HG02884 (cell line): ENCODE measurements around the gene PABPC1L.
"Not testable (repeated sequence)": the region's sequence is repeated elsewhere in the genome, so short reads cannot be mapped to it uniquely, and the experiment has no call there.

ENCODE experiments used
- ATAC-seq: cut with Tn5 transposase; IDR thresholded peaks from one replicate; pipeline ENCODE4 v1.9.1; 2021; ENCODE audit warnings: mild to moderate bottlenecking, moderate library complexity; ENCODE audit not compliant: unreplicated experiment

Gene PABPC1L

DNA sequence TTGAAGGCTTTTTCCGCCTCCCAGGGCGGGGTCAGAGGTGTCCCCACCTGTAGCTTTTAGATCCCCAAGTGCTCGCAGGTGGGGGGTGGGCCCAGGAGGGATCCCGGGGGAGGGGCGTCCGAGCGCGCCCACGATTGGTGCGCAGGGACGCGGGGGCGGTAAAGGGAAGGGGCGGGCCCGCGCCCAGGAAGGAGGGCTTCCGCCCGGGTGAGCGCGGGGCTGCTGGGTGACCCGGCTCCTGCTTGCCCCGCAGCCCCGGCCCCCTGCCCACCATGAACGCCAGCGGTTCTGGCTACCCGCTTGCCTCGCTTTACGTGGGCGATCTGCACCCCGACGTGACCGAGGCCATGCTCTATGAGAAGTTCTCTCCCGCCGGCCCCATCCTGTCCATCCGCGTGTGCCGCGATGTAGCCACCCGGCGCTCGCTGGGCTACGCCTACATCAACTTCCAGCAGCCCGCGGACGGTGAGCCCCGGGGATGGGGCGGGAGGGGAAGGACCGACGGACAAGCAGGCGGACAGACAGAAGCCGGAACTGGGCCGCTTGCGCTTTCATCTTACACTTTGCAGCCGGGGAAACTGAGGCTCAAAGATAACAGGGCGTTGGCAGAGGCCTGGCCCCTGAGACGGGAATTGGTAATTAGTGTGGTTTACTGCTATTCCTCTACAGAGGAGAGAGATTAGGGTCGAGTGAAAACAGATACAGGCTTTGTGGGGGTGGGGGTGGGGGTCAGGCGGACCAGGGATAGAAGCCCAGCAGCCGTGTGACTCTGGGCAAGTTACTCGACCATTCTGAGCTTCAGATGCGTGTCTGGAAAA lies at the start of gene PABPC1L:
PABPC1L (plus strand) TSS at position 189 of the 818 bp plus-strand sequence; CDS start at position 273, 84 bp downstream.
- peak; percentile 82 for ATAC-seq

DNA sequence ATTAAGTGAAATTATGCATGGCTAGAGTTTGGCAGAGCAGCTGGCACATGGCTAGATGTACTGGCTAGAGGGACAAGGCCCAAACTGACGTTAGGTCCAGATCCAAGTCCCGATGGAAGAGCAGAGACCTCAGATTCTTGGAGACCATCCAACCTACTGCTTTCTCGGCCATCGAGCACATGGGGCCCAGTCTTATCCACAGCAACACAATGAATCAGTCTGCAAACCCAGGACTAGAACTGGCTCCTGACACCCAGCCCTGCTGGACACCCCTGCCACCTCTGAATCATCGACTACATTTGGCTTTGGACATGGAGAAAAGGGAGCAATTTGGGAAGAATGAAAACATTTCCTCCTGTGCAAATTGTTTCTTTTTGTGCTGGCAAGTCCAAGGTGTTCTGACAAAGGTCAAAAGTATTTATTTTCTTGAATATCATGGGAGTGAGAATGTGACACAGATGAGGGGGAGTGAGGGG lies 48.3 kb upstream of the PABPC1L start:
- ATAC-seq, result no peak

DNA sequence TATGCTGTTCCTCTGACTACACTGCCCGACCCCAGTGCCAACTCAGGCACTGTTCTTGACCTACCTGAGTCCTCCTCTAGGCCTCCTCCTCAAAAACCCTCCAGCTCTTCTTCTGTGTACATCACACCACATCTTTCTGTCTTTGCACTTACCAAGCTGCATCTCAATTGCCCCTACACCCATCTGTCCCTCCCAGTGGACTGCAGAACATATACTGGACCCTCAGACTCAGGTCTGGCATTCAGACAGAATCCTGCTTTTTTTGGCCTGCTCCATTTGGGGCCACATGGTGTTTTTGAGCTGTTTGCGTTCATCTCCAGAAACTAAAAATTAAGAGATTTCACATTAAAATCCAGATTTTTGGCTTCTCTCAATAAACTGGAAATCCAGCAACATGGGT lies 47.6 kb upstream of the PABPC1L start:
- no peak for ATAC-seq

DNA sequence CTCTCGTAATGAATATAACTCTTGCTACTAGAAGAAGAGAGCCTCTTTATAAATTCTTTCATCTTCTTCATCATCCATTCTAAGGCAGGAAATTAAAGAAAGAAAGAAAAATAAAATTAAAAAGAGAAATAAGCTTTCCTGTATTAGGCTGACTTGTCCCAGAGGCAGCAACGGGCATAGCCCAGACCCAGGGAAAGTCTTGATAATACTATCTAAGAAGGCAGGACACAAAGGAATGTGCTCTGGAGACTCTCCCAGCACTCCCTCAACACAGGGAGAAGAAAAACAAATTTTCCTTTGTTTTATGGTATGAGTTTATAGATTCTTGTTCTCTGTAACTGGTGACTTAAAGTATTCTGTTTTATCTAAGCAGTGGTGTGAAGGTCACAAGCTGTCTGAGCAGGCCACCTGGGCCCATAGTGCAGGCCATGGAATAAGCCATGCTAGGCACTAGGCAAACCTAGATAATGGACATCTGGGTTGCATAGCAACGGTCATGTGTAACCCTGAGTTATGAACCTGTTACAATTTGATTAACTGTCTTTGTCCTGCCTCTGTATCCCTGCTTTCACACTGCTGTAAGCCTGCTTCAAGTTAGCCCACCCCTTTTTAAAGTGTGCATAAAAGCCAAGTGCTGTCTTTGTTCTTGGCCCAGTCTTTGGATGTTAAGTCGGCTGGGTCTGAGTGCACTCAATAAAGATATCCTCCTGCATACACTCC lies 46.3 kb upstream of the PABPC1L start:
- ATAC-seq, result not testable (repeated sequence)

DNA sequence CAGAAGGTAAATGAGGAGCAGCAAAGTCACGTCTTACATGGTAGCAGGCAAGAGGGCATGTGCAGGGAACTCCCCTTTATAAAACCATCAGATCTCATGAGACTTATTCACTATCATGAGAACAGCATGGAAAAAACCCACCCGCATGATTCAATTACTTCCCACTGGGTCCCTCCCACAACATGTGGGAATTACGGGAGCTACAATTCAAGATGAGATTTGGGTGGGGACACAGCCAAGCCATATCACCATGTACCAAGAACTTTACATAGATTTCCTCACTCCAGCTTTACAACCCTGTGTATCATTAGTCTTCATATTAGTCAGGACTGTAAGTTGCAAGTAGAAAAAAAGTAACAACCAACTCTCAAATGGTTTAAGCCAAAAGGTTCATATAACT lies 45.4 kb upstream of the PABPC1L start:
- ATAC-seq, result not testable (repeated sequence)

DNA sequence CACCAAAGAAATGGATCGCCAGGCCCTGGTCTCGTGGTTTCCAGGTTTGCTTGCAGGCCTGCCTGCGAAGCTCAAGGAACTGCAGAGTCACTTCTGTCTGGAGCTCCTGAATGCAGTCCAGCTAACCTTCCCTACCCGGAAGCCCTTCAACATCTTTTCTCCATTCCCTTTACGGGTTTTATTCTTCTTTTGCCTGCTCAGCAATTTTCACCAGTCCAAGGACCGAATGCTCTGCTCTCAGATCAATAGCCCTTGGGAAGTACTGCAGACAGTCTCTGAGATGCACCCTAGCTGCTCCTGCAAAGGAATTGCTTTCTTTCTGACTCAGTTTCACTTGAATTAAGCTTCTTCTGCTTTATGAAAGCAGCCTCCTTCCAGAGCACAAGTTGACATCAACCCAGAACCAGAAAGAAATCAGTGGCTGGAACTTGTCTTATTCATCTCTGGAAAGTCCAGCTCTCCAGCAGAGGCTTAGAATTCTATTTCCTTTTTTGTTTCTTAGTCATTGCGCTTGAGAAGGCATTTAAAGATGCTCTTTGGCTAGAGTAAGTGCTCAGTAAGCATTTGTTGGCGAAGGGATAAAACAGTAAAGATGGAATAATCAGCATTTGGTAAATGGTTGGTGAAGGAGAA lies 43.0 kb upstream of the PABPC1L start:
- no peak for ATAC-seq

DNA sequence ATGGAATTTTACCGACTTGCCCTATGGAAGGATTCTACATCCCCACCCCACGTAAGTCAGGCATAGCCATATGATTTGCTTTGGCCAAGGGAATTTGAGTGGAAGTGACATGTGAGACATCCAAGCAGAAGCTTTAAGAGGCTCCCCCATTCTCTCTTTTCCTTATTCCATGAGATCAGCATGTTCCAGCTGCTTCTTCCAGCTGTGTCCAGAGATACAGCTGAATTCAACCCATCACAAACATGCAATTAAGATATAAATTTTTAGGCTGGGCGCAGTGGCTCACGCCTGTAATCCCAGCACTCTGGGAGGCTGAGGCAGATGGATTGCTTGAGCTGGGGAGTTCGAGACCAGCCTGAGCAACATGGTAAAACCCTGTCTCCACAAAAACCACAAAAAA lies 40.4 kb upstream of the PABPC1L start:
- no peak for ATAC-seq

DNA sequence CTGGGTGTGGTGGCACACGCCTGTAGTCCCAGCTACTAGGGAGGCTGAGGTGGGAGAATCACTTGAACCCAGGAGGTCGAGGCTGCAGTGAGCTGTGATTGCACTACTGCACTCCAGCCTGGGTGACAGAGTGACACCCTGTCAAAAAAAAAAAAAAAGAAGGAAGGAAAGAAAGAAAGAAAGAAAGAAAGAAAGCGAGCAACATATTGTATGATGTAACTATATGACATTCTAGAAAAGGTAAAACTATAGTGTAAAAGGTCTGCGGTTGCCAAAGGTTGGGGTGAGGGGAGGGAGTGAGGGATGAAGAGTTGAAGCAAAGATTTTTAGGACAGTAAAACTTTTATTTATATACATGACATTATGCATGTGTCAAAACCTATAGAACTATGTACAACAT lies 27.5 kb upstream of the PABPC1L start:
- not testable (repeated sequence) for ATAC-seq

DNA sequence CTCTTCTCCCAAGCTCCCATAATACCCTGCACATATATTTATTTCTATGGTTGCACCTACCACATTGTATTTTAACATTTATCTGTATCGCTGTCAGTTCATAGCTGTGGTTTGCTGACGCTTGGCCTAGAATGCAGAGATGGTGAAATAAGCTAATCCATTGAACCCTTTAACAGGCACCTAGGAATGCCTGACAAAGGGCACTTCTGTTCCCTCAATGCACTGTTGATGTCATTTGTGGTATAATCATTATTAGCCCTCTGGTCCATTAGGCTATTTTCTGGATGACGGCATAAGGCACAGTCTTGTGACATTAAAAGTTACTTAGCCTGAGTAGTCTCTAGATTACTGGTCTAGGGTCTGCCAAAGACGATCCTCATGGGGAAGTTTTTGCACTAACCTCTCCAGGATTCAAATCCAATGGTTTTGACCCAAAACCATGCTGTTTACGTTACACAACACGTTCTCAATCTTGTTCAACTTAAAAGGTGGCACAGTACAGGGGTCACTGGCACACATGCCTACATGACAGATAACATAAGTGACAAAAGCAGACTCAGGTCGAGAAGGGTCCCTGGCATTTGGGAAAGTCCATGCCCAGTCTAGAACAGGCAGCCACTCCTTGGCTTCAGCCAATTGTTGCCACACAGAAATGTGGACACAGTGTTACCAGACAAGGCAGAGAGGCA lies 26.5 kb upstream of the PABPC1L start:
- ATAC-seq, result no peak

DNA sequence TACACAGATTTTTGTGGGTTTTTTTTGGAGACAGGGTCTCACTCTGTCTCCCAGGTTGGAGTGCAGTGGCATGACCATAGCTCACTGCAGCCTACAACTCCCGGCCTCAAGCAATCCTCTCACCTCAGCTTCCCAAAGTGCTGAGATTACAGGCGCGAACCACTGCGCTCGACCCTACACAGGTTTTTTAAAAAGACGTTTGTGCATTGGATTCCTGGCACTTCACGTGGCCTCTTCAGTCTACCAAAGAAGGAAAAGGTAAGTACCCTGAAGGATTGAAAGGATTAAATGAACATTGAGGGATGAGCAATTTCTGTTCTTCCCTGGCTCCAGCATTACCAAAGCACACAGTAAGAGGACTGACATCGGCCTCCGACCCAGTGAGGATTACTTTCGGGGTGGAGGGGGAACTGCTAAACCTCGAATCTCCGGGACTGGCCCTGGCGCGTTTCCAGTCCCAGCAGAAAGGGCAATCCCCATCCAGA lies 24.9 kb upstream of the PABPC1L start:
- ATAC-seq, result no peak

DNA sequence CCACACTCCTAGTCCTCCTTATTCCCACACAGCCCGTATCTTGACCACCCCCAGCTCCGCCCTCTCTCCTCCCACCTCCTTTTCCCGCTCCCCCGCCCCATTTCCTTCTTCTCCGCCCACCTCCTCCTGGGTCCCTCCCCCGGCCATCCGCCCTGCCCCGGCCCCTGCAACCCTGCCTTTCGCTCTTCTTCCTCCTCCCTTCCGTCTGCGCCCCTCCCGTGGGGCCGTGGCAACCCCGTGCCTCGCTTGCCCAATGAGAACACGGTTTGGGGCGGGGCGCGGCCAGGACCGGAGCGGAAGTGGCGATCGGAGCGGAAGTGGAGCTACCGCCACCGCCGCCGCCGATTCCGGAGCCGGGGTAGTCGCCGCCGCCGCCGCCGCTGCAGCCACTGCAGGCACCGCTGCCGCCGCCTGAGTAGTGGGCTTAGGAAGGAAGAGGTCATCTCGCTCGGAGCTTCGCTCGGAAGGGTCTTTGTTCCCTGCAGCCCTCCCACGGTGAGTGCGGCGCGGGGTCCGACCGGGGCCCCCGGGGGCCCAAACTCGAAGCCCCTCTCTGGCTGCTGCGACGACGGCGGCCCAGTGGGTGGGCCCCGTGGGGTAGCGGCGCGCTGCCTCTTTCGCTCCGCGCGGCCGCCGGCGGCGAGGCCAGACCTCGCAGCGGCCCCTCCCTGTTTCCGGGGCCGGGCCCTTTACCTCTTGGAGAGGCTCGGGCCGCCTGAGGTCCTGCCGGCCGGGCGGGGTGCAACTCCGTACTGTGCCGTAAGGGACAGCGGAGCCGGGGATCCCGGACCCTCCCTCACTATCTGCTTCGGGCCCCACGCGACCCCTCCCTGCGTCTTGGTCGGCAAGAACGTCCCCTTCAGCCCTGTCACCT lies 24.2 kb upstream of the PABPC1L start, which contains the start of gene YWHAB:
YWHAB (plus strand) TSS at position 314 of the 874 bp plus-strand sequence. CDS start 15,829 bp downstream, outside the sequence.
- peak; percentile 88 for ATAC-seq

DNA sequence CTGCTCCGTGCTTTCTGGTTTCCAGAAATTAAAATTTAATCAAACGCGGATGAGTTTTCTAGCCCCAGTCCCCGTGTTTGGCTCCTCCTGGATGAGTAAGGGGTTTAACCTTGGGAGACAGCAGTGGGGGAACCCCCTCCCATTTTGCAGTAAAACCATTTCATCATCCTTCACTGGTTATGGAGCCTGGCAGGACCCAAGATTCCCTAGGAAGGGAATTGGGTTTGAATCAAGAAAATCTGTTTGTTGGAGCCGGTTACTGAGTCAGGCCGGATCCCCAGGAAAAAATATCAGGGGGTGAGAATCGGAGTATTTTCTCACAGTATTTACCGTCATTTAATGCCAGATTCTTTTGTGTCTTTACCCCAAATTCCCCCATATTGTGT lies 23.6 kb upstream of the PABPC1L start:
- ATAC-seq, result no peak

DNA sequence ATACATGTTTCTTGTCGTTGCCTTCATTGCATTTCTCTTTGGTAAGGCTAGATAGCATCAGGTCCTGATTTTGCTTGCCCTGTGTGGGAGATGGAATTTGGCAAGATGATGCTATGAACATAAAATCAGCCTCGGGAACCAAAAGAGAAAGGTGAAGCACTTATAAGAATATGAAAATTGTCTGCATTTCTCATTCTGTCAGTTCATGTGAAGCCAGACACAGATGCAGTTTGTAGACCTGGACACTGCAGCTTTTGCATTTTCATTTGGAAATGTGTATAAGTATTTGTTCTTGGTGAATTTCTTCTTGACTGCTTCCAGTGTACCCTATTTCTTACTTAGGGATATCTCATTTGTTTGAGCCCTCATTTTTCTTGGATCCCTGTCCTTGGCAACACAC lies 23.0 kb upstream of the PABPC1L start:
- no peak for ATAC-seq

DNA sequence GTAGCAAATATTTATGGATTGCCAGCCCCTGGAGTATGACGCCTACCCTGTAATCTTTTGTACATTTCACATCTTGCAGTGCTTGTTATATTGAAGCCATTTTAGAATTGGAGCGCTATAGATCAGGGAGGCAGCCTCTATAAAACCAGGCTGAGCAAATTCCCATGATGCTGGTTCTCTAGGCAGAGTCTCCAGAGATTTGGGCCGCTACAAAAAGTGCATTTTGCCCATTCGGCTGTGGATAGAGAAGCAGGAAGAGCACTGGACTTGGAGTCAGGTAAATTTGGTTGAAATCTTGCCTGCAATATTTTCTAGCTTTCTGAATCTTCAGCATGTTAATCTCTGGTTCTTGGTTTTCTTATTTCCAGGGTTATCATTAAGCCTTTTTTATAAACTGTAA lies 22.4 kb upstream of the PABPC1L start:
- no peak for ATAC-seq

DNA sequence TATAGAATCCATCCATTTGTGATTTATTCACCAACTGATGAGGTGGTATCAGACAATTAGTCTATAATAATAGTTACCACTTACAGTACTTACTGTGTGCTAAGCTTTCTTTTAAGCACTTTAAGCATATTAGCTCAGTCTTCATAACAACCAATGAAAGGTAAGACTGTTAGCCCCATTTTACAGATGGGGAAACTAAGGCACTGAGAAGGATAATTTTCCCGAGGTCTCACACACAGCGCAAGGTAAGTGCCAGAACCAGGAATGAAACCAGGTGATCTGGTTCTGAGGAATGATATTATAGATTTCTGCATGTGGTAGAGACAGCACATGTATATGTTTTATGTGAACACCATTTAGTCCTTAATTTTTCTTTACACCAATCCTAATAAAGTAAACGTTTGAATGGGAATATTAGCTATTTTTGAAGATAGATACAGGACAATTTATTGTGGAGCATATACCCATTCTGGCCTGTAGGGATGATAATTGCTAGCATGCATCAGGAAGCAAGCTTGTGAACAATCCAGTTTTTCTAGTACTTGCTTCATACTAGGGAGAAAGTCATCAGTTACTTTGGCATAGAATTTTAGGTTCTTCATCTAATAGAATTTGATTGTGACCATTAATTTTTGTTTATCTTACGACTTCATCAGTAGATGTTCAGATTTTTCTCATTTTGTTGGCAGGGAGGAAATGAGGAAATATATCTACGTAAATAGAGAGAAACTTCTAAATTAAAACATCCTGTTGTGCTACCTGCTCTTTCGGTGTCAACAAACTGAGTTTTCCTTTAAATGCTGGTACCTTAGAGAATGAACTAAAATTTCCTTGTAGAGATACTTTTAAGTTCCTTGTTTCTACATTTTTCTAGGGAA lies 21.4 kb upstream of the PABPC1L start:
- no peak for ATAC-seq

DNA sequence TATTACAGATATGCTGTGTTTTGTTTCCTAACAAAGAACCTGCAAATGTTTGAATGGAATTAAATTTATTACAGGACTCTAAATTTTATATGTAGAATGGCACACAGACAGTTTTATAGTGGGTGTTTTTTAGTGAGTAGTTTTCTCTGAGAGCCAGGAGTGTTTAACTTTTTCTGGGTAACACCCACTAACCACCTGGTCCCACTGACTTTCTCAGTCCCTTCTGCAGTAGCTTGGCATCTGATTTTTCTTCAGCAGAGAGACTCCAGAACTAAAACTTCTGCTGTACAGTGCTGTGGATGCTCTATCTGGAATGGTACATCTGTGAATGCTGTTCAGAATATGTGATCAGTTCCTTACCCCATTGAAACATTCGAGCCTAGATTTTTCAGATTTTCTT lies 18.0 kb upstream of the PABPC1L start:
- ATAC-seq, result no peak

DNA sequence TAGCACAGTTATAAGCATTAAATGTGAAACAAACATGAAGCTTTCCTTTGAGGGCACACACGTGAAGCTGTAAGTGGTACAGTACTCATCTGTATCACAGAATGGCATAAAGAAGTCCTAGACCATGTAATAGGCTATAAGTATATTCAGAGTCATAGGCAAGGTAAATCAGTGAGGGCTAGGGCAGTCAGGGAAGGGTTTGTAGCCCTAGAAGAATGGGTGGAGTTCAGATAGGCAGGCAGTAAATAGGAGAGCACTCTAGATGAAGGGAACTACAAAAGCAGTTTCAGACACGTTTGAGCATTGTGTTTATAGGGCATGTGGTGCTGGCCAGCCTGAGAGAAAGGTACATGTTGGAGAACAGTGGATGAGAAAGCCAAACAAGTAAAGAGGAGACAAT lies 14.9 kb upstream of the PABPC1L start:
- ATAC-seq, result no peak

DNA sequence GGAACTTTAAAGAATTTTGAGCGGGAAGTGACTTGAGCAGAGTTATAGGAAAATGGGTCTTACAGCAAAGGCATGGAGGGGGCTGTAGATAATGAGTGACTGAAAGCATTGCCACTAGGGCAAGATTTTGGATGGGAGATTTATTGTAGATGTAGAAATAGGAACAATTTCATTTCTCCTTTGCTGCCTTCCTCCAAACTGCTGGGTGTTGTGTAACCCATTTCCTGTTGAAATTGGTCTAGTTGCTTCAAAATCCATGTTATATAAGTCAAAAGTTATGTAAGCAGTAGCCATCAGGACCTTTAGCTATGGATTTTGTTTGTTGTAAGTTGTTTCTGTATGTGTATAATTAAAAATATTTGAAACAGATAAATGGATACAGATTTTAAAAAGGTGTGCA lies 13.3 kb upstream of the PABPC1L start:
- no peak for ATAC-seq

DNA sequence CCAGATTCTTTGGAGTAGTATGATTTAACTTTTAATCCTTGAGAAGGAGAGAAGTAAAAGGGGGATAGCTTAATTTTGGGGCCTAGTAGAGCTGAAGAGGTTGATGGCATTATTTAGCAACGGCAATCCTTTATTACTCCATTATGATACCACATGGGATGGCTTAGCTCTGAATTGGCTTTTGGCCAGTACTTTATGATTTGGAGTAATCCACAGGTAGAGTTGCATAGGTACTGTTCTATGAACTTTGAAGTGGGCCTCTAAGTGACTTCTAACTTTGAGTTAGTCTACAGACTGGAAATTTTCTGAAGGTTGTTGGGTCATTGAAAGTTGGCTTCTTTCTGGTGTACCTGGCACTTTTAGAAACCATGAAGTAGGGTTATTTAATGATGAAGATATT lies 12.7 kb upstream of the PABPC1L start:
- no peak for ATAC-seq
